SH-SY5Y (cell line): ENCODE measurements around the gene ARHGAP9.

Experiments
- GATA2 ChIP-seq: IDR thresholded peaks from 2 replicates; pipeline ENCODE4 v1.6.1; 2011; ENCODE audit warnings: mild to moderate bottlenecking, low read depth, low read length
- GATA3 ChIP-seq: IDR thresholded peaks from 2 replicates; pipeline ENCODE4 v1.6.1; 2011; ENCODE audit warnings: low read depth, mild to moderate bottlenecking, low read length, moderate library complexity

DNA sequence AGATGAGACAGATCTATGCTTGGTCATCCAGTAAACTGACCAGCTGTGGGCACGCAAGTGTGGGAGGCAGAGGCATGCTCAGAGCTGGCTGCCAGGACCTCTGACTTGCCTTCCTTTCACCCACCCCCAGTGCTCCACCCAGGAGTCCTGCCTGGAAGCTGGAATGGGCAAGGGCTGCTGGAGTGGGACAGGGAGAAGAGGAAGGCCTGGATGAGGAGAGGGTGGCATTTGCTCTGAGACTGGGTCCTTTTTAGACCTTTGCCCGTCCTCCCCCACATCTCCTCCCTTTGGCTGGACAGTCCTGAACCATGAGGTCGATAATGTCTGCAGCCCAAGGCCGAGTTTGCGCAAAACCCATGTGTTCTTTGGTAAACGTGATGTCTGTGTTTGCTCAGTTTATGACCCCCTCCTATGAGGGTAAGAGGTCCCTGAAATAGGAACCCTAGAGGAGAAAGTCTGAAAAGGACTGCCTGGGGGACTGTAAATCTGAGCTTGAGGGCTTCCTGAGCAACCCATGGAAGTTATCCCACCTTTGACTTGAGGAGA, 28.4 kb downstream of the ARHGAP9 start:
- TF ChIP-seq GATA3 (no peak), GATA2 (no peak)
